GM19099 (cell line): ENCODE measurements around the gene RIMS3.

Source experiments
- POLR2A ChIP-seq: IDR thresholded peaks from 3 replicates; pipeline ENCODE4 v1.6.1; 2011; ENCODE audit warnings: low read depth; ENCODE audit not compliant: insufficient read length; ENCODE audit errors: extremely low read depth

The RIMS3 gene

DNA sequence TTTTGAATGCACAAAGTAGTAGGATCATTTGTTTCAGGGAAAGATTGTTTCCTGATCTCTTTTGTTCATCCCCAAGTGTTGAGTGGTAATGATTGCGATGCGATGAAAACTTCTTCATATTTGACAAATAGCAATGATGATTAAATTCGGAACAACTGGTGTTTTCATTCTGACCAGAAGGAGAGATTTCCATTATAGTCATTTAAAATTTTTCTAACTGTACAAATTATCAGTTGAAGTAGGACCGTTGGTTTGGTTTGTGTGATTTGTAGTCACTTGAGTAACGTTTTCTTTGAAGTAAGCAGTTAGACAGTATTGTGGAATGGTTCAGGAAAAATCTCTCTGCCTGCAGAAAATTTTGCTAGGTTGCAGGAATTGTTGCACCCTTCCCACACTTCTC lies 32.0 kb upstream of the RIMS3 start:
- TF ChIP-seq POLR2A, result no peak

DNA sequence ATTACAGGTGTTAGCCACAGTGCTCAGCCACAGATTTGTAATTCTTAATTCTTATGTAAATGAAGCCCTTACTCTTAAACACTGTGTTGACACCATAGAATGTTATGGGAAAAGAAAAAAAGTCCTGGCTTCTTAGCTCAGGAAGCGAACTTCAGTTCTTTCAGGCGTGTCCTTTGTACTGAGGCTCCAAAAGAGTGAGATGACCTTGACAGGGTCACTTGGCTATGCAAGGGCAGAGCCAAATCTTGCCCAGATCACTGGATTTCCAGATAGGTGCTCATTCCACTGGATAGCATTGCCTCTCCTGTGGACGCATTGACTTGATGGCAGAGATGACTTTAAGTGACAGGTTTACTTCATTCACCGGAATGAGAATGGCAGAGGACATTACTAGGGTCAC lies 30.8 kb upstream of the RIMS3 start:
- no peak for TF ChIP-seq POLR2A

DNA sequence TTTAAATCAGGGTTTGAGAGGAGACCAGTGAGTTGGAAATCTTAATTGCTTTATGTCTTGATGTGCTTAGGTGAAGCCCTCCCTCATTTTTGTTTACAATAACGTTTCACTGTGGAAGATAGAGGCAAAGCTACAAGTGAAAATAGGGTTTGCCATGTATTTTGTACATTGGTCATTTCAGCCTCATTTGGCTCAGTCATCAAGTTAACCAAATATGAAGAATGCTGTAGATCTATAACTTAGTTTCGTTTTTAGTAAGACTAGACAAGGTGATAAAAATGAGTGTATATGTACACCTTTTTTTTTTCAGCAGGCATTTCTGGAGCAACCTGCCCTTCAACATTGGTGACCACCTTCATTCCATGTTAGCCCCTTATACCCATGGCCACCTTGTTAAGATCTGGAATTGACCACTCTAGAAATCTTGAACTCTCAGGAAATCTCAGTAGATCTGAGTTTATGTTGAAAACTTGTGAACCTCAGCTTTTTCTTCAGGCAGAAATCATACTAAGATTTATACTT lies 28.9 kb upstream of the RIMS3 start:
- no peak for TF ChIP-seq POLR2A

DNA sequence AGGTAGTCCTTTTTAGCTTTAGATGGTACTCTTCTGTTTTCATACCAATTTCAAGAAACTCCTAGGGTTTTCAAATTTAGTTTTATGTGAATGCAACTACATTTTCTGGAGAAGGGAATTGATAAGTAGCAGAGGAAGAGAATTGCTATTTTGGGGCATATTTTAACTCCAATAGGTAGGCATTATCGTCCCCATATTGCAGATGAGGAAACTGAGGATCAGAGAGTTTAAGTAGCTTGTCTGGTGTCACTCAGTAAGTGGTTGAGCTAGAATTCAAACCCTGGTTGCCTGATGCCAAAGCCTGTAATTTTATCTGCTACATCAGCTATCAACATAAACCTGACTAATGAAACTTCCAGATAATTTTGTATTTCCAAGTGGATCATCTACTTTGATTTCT lies 27.9 kb upstream of the RIMS3 start:
- TF ChIP-seq POLR2A, result no peak

DNA sequence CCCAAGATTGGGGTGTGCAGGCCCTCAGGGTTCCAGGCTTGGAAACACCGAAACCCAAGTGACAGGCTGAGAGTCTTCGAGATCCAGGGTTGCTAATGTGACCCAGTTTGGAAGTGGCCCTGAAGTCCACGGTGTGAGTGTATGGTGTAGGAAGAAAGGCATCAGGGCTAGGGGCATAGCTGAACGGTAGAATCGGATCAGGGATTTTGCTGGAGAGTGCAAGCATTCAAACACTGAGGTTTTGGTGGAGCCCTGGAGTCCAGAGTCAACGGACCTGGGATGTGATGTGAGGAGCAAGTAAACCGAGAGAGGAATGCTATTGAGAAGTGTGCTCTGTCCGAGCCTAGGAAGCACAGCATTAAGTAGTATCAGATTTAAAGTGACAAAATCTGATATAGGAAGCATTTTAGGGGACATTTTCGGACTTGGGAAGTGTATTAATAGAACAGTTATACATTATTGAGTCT lies 27.0 kb upstream of the RIMS3 start:
- no peak for TF ChIP-seq POLR2A

DNA sequence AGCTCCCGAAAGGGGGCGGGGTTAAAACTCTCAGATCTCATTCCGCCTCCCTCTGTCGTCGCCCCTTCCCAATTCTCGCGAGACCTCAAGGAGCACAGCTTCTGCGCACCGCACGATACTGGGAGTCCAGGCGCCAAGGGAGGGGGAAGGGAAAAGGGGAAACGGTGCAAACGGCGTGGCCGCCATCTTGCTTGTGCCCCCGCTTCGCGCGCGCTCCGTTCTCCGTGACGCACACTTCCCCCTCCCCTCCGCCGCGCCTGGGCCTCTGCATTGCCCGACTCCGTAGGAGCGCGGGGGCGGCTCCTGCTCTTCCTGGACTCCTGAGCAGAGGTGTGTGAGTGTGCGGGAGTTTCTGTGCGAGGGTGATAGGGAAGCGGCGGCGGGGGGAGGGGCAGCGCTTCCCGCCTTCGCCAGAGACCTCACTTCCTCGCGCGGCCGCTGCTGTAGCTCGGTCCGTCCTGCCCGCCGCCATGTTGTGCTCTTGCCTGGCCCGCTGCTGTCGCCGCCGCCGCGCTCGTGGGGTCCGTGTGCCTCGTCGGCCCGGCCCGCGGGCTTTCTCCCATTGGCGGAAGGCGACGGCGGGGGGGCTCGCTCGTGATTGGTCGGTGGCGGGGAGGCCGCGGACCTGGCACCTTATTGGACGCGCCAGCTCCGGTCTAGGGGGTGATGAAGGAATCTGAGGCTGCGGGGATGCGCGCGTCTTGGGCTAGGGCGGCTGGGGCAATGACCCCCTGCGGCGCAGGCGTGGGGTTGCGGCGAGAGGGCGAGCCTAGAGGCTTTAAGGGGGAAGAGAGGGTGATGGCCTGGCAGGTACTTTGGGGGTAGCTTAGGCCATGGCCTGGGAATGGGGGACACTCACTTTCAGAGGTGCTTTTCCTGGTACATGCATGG lies 26.3 kb upstream of the RIMS3 start, which contains the start of gene NFYC:
Gene NFYC, plus strand, starts transcription at position 167 of the 891 bp plus-strand sequence. CDS start 47,140 bp downstream, outside the sequence.
- peak; percentile 92 for TF ChIP-seq POLR2A

DNA sequence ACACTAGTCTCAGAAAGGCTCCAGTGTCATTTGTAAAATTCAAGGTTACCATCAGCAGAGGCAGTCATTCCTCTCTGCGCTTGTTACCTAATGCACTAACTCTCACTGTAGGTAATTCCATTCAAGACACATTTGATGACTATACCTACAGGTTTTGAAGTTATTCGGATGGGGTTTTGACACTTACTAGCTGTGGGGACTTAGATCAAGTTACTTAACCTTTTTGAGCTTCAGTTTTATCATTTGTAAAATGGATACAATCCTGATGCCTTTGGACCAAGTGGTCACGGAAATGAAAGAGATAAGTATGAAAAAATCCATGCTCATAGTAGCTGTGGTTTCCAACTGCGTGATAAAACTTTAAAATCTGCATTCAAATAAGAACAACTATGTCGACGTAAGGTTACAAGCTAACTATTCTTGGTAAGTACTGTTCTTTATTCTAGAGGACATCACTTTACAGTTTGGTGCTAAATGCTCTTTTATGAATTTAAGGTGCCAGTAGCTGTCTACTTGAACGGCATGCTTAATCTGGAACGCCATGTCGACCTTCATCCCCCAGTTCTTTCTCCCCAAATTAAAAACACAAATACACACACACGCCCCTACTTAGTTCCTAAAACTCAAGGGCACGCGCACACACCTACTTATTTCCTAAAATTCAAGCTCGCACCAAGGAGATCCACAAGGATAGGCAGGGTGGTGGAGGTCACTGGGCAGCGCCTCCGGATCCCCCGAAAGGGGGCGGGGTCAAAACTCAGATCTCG lies 25.5 kb upstream of the RIMS3 start:
- TF ChIP-seq POLR2A, result no peak

DNA sequence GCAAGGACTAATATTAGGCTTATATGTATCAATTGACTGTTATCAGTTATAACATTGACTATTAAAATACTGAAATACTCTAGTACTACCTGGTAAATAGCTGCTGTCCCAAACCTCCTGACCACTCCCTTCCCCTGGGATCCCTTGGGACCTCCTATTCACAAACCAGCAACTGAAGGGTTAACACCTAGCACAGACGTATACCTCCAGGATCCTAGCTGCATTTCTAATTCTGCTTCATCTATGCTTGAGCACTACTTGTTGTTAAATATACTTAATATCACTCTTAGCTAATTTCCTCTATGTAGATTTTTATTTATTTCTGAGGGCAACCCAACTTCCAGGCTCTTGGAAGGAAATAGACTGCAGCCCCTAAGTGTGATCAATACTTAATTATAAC lies 24.3 kb upstream of the RIMS3 start:
- no peak for TF ChIP-seq POLR2A

DNA sequence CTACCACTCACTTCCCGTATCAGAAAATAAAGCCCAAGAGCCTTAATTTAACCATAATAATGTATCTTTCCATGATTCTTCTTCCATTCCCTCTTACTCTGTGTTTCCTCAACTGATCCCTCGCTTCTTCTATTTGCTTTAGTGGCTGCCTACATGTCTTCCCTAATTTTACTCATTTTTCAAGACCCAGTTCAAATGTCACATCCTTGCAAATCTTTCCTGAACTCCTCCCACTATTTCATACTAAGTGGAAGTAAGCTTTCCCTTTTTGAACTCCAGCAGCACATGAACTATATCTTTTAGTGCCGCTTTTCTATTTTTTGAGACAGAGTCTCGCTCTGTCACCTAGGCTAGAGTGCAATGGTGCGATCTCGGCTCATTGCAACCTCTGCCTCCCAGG lies 22.2 kb upstream of the RIMS3 start:
- no peak for TF ChIP-seq POLR2A

DNA sequence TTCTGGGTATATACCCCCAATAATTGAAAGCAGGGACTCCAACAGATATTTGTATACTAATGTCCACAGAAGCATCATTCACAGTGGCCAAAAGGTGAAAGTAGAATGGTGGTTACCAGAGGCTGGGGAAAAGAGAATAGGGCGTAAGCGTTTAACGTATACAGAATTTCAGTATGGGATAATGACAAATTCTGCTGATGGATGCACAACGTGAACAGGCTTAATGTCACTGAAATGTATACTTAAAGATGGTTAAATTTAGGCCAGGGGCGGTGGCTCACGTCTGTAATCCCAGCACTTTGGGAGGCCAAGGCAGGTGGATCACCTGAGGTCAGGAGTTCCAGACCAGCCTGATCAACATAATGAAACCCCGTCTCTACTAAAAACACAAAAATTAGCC lies 21.6 kb upstream of the RIMS3 start:
- no peak for TF ChIP-seq POLR2A

DNA sequence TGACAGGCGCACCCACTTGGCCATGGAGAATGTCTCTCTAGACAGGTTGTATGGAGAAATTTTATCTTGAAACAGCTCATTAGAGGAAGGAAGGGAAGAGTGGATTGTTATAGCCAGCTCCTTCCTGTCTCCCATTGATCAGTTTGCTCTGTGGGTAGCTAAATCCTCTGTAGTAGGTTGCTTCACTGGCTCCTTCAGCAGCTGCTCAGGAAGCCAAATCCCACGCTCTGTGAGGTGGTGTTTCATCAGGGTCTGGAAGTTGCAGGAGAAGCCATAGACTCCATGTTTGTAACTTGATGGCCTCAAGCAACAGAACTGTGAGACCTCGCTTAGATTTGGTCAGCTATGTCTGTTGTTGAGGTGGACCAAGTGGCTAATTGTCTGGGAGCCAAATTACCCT lies 19.2 kb upstream of the RIMS3 start:
- no peak for TF ChIP-seq POLR2A

DNA sequence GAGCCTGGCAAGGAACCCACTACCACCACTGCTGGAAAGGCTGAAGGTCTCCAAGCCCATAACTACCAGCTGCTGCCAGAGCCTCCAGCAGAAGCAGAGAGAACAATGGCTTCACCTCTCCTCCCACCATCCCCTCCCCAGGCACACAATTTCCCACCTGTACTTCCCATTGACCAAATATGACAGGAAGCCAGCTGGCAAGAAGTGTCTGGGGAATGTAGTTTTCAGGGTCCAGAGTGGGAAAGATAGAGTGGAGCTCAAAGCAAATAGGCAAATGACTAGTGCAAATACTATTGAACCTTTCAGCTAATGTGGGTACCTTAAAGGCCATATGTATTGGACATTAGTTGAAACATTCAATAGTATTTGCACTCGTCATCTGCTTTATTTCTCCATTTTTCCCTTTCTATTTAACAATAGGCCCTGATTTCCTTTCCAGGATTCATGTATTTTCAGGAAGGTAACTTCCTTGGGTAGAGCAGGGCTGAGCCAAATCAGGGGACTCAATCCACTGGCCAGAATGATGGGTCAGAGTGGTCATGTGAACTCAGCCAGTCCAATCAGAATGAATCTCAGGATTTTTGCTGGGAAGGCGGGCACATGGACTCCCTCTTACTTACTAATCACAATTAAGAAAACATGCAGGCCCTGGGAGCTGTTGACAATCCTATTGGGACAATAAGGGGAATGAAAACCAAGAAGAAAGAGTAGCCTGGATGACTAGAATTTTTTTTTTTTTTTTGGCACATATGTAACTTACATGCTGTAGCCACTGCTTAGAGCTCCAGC lies 13.9 kb upstream of the RIMS3 start:
- TF ChIP-seq POLR2A, result no peak

DNA sequence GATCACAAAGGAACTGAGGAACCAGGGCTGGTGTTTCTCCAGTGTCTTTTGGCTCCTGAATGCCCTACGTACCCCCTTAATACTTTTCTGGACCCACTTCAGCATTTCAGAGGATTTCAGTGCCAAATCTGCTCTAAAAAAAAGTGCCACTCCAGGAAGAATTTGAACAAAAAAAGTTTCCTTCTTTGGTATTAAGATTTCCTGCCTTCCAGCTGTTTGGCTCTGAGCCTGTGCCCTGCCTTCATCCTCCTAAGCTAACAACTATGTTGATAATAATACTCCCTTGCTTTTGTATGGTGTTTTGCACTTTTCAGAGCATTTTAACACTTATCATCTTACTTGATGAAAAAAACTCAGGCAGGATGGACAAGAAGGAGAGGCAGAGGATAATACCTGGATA lies 11.0 kb upstream of the RIMS3 start:
- no peak for TF ChIP-seq POLR2A

DNA sequence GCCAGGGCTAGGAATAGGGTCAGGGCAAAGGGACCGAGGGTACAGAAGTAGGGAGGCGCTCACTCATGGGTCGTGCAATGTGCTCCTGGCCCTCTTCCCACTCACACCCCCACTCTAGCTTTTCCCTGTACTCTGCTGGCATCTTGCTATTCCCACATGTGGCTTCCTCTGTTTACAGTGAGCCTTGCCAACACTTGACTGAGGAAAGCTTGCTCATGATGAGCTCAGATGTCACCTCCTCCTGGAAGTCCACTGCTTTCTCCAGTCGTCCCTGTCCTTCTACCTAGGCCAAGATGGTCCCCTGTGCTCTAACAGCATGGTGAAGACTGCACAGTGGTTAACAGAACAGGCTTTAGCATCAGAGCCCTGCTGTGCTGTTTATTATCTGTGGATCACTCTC lies 8.0 kb upstream of the RIMS3 start:
- no peak for TF ChIP-seq POLR2A
